ENCODE data around the gene PSD. TPM values are rescaled to one million over a fixed set of nuclear protein-coding genes. Genes with fewer than 3 reads are reported as not detected.
A peak's percentile ranks its signal among the peaks of the same experiment; 100 is the strongest.

PSD gene
- total and polyA plus RNA-seq, 9 of the 15 experiments (the other 6 are each of a cell fraction or from before 2014, with no cell fraction given) = 0.11 to 1.7 (median 0.54) TPM; not detected in 2

DNA sequence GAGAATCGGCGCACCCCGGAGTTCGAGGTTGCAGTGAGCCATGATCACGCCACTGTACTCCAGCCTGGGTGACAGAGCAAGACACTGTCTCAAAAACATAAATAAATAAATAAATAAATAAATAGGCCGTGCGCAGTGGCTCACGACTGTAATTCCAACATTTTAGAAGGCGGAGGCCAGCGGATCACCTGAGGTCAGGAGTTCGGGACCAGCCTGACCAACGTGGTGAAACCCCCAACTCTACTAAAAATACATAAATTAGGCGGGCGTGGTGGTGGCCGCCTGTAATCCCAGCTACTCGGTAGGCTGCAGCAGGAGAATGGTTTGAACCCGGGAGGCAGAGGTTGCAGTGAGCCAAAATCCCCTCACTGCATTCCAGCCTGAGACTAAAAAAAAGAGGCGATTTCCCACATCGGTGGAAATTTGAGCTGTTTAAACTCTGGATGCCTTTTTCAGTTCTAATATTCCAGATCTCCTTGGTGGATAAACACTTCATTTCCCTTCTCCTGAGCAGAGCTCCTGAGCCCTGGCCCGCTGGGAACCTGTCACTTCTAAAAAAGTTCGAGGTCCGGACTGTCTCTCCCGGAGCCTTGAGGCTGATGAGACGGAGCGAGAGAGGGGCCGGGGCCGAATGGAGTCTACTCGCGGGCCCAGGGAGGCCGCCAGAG lies 25.0 kb downstream of the PSD start:
- intact Hi-C loops (cut with micrococcal nuclease) (loop anchor here (1.0 kb wide), 2 partner anchors 86 to 190 kb away; no protein-coding TSS in a partner anchor), in situ Hi-C loops (cut with MboI) (loop anchor here (25.0 kb wide), 1 partner anchor 194 kb away; no protein-coding TSS in a partner anchor)
- H3K27ac ChIP-seq (ENCODE audit: extremely low read depth, low read depth, low read length) = no peak overlapping the region; the same call in 2 of the 3 replicates
- H3K79me2 ChIP-seq (ENCODE audit: control insufficient read depth, insufficient read depth, low read length) = peaks cover 7% of the 10 kb centered on the region; the same call in 1 of the 3 replicates
- DNase-seq (ENCODE audit: extremely low read depth in 1 of 4, low spot score in 3 of 4) = no peak
- no peaks in the 10 kb centered on the region for H3K9me1 ChIP-seq (ENCODE audit: control insufficient read depth, insufficient read depth, low read length)
- H3K27me3 ChIP-seq (ENCODE audit: control insufficient read depth in 2 of 2, insufficient read depth in 2 of 2, low read length in 2 of 2) = no peaks in the 10 kb centered on the region
- H3K4me3 ChIP-seq = peak overlapping the region; percentile 78
- H3K9ac ChIP-seq (ENCODE audit: insufficient read depth in 1 of 2, low read depth in 2 of 2, low read length in 2 of 2) = peak overlapping the region; percentile 58 to 92; a peak in 3 of 4 replicates
- ATAC-seq = no peak
- ChIA-PET POLR2A (interaction anchor here (1.0 to 1.9 kb wide), 3 partner anchors 11 to 227 kb away, joined by 3 to 6 read pairs (median 3); no protein-coding TSS in a partner anchor), CTCF (ENCODE audit: low intra/inter-chr PET ratio) (interaction anchor here (0.9 to 1.1 kb wide), 2 partner anchors 30 to 86 kb away, joined by 3 read pairs; no protein-coding TSS in a partner anchor)
- H2AFZ ChIP-seq (ENCODE audit: low read depth, low read length) = peak overlapping the region; percentile 88
- H3K4me1 ChIP-seq (replicated peaks in 1 of 2; ENCODE audit: control insufficient read depth in 2 of 2, insufficient read depth in 2 of 2, low read length in 2 of 2) = peaks cover 14 to 33% of the 10 kb centered on the region in 2 experiments; a peak in 4 of 5 replicates
- BruUV-seq (replicated peaks) = TSS peak; percentile 87
- peak overlapping the region; percentile 99 for H3K4me2 ChIP-seq (ENCODE audit: insufficient read depth, low read length)
- H4K20me1 ChIP-seq (replicated peaks; ENCODE audit: control insufficient read depth, insufficient read depth, low read length) = no peaks in the 10 kb centered on the region
- no peaks in the 10 kb centered on the region for H3K9me3 ChIP-seq (replicated peaks; ENCODE audit: control insufficient read depth, insufficient read depth, low read depth, low read length)
- WGBS (ENCODE audit: insufficient coverage, low coverage, missing lambda C conversion rate) = 36% methylated on average over 26 of the region's 30 CpGs
- FAIRE-seq = peak; percentile 49
- peaks cover 12% of the 10 kb centered on the region; the same call in 1 of the 3 replicates for H3K36me3 ChIP-seq (ENCODE audit: control insufficient read depth, insufficient read depth, low read length)
- no peak for TF ChIP-seq ZFX (CRISPR knock-in tag; IDR thresholded peaks at IDR 0.05)
- TF ChIP-seq ZNF780A (CRISPR knock-in tag; IDR thresholded peaks at IDR 0.05) = no peak
- TF ChIP-seq CTCF (IDR thresholded peaks at IDR 0.05 in 2 of 3, conservative IDR thresholded peaks at IDR 0.05 in 1 of 3; ENCODE audit: insufficient read depth in 2 of 3, low read depth in 1 of 3, low read length in 3 of 3) = peak in 2 of 3 experiments; percentile 82; a peak in 5 of 6 replicates
- TF ChIP-seq, protein P1, sequence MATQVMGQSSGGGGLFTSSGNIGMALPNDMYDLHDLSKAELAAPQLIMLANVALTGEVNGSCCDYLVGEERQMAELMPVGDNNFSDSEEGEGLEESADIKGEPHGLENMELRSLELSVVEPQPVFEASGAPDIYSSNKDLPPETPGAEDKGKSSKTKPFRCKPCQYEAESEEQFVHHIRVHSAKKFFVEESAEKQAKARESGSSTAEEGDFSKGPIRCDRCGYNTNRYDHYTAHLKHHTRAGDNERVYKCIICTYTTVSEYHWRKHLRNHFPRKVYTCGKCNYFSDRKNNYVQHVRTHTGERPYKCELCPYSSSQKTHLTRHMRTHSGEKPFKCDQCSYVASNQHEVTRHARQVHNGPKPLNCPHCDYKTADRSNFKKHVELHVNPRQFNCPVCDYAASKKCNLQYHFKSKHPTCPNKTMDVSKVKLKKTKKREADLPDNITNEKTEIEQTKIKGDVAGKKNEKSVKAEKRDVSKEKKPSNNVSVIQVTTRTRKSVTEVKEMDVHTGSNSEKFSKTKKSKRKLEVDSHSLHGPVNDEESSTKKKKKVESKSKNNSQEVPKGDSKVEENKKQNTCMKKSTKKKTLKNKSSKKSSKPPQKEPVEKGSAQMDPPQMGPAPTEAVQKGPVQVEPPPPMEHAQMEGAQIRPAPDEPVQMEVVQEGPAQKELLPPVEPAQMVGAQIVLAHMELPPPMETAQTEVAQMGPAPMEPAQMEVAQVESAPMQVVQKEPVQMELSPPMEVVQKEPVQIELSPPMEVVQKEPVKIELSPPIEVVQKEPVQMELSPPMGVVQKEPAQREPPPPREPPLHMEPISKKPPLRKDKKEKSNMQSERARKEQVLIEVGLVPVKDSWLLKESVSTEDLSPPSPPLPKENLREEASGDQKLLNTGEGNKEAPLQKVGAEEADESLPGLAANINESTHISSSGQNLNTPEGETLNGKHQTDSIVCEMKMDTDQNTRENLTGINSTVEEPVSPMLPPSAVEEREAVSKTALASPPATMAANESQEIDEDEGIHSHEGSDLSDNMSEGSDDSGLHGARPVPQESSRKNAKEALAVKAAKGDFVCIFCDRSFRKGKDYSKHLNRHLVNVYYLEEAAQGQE (IDR thresholded peaks at IDR 0.05; ENCODE audit: borderline replicate concordance) = 0 out of 2 replicates have a peak, but pooled peaks have one; percentile 58
- TF ChIP-seq, protein P1 (CRISPR knock-in tag; IDR thresholded peaks at IDR 0.05; ENCODE audit: low read depth) = no peak
- TF ChIP-seq FOXA3 (CRISPR knock-in tag; conservative IDR thresholded peaks at IDR 0.05 in 1 of 2, IDR thresholded peaks at IDR 0.05 in 1 of 2) = no peak
- TF ChIP-seq FOS (IDR thresholded peaks at IDR 0.05; ENCODE audit: extremely low read depth, insufficient read length) = no peak
